Measurements from ENCODE around the gene LRMDA.

LRMDA gene

DNA sequence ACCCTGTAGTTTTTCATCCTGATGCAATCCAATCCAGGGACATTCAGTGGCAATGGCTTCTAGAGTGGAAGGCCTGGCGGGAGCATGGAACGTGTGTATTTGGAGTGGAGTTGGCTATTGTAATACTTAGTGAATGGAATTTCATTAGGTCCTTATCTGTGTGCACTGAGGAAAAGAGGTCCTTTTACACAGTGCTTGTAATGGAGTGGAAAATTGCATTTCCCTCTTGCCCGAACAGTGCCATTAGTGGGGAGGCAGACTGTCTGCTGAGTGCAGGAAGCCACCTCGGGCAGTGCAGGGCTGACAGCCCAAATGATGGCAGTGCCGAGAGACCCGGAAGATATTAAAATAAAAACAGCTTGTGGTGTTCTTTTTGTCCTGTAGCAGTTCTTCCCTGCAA is 786.6 kb downstream of the LRMDA start:
- DNase-seq (ENCODE audit: low read depth in 1 of 2, low spot score in 1 of 2), result no peak

DNA sequence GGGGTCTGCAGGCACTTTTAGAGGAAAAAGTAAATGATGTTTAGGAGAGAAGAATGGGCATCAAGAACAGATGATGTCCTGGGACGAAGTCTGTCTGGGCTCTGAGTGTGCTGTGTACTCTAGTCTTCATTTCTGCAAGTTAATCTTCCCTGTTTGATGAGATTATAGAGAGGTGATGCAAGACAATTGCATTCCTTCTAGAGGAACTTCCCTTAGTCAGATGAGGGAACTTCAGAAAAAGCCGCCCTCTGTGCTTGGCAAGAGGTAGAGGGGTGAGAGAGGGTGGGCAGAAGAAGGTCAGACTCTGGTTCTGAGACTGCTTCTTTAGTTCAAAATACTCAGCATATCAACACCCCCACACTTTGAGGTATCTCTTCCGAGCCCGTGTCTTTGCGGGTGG is 797.9 kb downstream of the LRMDA start:
- DNase-seq (ENCODE audit: low read depth in 1 of 2, low spot score in 1 of 2), result no peak

DNA sequence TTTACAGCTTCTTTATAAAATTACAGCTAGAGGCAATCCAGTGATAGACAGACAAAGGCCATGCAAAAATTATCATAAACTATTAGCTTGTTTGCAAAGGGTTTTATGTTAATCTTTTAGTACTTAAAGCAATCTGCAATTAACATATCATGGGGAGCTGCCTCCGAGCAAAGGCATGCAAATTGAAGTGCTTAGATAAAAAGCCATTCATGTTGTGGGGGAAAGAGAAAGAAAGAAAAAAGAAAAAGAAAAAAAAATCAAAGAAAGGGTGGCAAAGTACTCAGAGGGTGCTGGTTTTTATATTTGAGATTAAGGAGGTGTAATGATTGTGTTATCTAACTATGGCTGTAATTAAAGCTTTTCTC is 799.5 kb downstream of the LRMDA start:
- no peak for DNase-seq (ENCODE audit: low read depth in 1 of 2, low spot score in 1 of 2)

DNA sequence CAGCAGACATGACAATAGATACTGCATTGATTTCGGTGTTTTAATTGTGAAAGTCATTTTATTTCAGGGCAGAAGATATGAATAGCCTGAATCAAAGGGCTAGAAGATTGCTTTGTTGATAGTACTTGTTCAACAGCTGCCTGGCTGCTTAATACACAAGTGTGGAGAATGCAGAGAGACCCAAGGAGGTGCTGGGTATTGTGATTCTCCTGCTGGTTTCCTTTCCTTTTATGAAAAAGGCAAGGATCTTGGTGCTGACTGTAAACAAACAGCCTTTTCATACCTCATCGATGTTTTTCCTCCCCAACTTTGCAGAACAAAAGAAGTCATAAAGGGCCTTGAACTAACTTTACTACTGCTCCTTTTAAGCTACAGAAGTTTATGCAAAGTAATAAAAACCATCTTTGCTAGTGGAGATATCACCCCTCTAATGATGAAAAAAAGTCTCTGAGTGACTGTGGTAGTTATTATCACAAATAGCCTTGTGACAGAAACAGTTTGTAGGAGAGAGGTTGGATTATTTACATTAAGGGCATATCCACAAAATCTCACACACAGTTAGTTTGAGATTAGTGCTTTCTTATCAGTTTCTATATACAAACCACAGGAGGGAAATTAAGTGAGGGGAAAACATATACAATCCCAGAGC is 800.0 kb downstream of the LRMDA start:
- DNase-seq (ENCODE audit: low read depth in 1 of 2, low spot score in 1 of 2), result no peak

DNA sequence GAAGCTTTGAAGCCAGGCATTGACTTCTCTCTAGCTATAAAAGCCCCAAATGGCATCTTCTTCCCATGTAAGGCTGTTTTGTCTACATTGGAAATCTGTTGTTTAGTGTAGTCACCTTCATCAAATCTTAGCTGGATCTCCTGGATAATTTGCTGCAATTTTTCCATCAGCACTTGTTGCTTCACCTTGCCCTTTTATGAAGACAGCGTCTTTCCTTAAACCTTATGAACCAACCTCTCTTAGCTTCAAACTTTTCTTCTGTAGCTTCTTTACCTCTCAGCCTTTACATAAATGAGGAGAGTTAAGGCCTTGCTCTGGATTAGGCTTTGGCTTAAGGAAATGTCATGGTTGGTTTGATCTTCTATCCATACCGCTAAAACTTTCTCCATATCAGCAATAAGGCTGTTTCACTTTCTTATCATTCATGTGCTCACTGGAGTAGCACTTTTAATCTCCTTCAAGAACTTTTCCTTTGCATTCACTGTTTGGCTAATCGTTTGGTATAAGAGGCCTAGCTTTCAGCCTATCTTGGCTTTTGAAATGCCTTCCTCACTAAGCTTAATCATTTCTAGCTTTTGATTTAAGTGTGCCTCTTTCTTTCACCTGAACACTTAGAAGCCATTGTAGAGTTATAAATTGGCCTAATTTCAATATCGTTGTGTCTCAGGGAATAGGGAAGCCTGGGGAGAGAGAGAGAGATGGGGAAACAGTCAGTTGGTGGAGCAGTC is 803.2 kb downstream of the LRMDA start:
- DNase-seq (ENCODE audit: low read depth in 1 of 2, low spot score in 1 of 2), result no peak

DNA sequence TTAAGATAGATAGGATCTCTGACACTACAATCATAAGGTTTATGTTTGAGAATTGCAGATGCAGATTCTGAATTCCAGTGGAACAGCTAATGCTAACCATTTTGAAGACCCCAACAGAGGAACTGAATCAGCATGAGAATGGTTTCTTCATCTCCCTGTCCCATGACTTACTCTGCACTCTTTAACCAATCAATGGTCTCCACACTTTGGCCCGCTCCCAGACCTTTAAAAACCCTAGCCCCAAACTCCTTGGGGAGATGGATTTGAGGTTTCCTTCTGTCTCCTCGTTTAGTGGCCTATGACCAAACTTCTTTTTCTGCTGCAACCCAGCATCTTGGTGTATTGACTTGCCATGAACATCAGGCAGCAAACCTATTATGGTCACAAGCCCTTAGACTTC is 804.9 kb downstream of the LRMDA start:
- no peak for DNase-seq (ENCODE audit: low read depth in 1 of 2, low spot score in 1 of 2)

DNA sequence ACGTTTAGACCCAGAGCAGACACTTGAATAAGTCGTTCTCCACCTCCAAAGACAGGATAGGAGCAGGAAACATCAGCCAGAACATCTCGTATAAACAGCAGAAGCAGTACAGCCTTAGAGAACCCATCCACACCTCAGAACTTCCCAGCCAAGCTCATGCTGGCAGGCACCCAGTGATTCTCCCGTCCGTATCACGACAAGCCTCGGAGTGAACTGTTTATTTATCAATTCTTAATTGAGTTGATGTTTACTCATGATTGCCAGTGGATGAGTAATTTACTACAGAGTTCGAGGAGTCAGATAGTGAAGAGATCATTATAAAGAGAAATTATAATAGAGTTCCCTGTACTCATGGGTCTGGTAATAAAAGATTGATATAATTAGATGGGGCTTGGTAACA is 811.5 kb downstream of the LRMDA start:
- no peak for DNase-seq (ENCODE audit: low read depth in 1 of 2, low spot score in 1 of 2)

DNA sequence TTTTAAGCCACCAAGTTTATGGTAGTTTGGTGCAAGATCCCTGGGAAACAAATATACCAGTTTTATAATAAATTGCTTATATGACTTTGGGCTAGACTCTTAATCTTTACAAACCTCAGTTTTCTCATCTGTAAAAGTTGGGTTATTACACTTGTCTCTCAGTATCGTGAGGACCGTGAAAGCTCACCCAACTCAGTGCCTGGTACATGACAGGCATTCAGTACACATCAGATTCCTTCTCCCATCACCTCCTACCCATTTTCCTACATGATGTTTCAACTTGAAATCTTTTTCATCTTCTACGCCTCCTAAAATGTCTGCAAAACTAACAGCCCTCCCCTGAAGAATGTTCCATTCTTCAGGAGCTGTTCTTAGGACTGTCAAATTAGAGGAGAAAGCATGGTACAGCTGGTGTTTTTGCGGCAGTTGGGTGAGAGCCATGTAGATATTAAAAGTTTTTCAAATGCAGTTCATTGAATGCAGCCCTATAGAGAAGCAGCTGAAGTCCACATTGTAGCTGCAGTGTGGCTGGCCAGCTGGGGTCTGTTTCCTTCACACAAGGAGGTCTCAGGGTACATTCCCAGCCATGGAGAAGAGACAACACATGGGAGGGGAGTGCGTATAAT is 812.8 kb downstream of the LRMDA start:
- DNase-seq (ENCODE audit: low read depth in 1 of 2, low spot score in 1 of 2), result no peak

DNA sequence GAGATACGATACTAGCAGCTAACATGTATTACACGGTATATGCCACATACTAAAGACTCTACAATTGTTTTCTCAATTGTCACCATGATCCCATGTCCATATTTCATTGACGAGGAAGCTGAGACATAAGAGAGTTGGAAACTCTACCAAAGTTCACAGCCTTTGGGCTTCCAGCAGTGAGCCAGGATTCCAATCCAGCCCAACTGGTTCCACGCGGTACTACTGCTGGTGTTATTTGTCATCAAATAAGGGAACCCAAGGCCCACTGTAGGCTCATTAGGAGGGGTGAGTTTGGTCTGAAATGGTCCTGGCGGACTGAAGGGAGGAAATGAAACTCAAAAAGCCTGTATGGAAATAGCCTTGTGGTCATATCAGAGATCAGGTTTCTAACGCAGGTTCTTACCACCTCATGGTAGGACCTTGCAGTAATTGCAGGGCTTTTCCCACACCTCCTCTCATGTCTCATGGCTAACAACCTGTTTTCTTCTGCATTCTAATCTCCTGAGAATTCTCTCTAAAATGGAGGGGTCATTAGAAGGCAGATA is 814.6 kb downstream of the LRMDA start:
- no peak for DNase-seq (ENCODE audit: low read depth in 1 of 2, low spot score in 1 of 2)

DNA sequence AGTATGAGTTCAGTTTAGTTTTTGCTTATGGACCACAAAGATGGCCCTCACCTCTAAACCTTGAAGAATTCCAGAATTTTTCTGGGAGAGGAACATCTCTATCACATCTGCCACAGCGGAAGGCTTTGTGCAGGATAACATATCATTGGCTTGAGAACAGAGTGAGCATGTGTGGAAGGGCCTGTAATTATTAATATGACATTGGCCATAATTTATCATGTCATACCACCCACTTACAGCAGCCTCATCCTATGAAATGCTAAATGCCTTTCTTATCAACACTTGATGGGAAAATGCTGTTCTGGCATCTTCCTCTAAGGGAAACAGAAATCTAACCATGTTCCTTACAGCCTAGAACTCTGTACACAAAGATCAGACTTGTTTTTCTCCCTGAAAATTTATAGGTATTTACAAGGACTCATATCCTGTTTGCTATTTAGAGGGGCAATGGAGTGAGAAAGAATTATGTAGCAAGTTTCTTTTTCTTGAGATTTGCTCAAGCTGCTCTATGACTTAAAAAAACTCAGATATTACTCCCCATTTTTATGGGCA is 817.3 kb downstream of the LRMDA start:
- DNase-seq (ENCODE audit: low read depth in 1 of 2, low spot score in 1 of 2), result no peak

DNA sequence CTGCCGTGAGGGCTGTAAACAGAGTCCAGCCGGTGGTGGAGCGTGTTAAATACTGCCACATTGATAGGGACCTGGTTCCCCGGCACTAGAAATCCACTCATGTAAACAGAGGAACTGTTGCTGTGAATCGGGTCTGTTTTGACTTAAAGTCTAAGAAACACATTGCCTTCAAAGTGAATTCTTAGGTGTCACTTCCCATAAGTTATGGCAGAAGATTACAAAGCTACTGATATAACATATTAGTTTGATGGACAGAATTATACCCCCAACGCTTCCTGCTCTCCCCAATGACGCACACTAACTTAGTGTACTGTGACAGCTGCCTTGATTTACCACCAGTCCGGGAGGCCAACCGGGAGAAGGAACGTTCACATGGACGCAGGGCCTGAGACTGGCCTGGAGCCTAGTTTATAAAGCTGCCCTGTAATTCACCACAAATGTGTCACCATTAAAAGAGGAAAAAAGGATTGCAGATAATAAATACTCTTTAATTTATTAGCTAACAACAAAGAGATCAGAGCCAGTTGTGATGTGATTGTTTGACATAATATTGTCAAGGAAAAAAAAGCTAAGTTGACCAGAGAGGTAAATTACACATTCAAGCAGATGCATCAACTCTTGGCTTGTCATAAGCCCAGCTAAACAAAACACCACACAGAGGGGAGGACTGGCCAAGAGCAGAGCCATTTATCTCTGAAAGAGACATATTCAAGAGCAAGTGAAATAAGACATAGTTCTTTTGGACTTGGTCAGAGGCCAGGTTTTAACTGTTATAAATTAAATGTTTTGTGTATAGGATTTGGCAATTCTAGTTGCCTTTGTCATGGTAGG is 820.6 kb downstream of the LRMDA start:
- no peak for DNase-seq (ENCODE audit: low read depth in 1 of 2, low spot score in 1 of 2)

DNA sequence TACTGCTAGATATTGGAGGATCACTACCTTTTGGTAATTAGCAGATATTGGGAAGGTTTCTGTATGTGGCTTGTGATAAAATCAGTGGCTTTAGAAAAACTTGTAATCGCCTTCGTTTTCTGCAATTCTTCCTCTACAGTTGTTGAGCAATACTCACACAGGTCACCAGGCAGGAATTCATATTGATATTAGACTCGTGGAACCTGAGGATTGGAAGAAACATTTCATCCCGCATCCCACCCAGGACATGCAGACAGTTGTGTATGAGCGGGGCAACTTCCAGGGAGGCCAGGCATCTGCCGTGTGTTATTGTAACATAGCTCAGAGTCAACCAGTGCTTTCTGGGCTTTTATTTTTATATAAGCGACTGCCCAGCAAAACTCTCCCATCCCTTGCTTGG is 821.3 kb downstream of the LRMDA start:
- DNase-seq (ENCODE audit: low read depth in 1 of 2, low spot score in 1 of 2), result no peak

DNA sequence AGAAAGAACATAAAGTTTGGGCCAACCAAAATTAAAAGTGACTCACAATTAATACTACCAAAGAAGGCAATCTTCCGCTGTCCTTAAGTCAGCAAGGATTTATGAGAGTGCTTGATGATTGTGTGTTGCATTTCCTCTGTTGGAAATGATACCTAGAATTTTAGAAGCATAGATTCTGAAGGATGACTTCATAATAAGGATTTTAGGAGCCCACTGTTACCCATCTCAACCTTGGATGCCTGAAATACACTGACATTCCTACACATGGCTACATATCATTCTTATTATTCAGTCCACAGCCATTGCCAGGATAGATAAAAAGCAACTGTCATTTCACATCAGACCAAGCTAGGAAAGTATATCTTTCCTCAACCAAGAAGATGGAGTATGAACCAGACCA is 823.8 kb downstream of the LRMDA start:
- no peak for DNase-seq (ENCODE audit: low read depth in 1 of 2, low spot score in 1 of 2)

DNA sequence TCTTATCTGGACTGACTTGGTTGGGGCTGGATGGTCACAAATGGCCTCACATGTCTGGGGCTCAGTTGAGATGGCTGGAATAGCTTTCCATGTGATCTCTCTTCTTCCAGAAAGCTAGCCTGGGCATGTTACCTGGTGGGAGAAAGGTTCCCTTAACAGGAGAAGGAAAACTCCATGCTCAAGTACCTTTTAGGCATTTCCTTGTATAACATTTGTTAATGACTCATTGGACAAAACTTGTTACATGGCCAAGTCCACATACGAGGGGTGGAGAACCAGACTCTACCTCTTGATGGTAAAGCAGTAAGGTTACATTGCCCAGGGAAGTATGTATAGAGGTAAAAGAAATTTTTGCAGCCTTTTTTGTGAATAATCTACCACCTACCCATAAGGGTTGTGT is 826.4 kb downstream of the LRMDA start:
- DNase-seq (ENCODE audit: low read depth in 1 of 2, low spot score in 1 of 2), result no peak

DNA sequence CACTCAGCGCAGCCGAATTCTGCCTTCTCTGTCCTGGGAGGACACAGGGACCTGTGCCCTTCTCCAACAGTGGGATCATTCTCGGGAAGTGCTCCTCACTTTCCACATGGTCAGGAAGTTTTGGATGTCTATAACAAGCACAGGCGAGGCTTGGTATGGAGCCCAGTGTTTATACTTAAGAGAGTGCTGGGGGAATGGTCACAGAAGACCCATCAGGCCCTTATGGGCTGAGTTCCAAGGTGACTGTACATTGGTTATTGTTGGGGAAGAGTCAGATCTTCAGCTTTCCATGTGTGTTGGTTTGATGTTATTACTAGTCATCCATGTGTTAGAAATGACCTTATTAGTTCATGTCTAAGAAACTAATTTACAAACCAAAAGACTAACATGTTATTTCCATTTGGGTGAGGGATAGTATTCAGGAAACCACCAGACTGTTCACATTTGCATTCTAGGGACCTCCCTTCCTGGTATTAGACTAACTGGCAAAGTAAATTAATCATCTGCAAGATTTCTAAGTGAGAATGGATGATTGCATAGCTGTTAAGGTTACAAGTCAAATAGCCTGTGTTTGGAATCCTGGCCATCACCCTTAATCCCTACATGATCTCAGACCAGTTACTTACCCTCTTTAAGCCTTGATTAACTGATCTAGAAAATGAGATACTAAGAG is 834.2 kb downstream of the LRMDA start:
- no peak for DNase-seq (ENCODE audit: low read depth in 1 of 2, low spot score in 1 of 2)

DNA sequence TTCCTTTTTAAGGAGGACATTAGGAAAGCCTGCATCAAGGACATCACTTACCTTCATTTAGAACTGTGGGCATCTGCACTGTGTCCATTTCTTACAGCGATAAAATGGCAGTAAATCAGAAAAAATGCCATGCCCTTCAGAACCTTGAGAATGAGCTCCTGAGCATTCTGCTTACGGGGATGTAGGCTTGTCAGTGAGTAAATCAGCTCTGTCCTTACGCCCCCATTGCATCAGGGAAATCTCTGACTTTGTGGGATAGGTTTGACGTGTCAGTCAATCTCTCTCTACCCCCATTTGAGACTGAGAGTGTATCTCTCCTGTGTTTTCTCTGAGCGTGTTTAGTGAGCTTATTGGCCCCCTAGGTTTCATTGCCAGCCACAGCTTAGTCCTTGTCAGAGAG is 837.1 kb downstream of the LRMDA start:
- no peak for DNase-seq (ENCODE audit: low read depth in 1 of 2, low spot score in 1 of 2)

DNA sequence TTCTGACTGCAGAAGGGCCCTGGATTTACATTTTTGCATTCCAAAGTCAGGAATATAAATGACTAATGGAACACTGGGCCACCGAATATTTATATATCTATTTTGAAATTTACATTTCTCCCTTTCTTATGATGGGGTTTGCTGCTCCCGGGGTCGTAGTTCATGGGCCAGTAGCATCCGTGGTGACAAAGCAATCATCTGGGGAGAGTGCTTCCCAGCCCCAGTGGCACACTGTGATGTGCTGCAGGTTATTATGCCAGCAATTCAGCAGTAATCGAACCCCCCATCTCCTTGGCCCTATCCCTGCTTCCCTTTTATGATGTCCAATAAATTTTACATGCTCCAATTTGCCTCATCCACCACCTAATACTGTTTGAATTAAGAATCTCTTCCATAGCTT is 837.5 kb downstream of the LRMDA start:
- no peak for DNase-seq (ENCODE audit: low read depth in 1 of 2, low spot score in 1 of 2)

DNA sequence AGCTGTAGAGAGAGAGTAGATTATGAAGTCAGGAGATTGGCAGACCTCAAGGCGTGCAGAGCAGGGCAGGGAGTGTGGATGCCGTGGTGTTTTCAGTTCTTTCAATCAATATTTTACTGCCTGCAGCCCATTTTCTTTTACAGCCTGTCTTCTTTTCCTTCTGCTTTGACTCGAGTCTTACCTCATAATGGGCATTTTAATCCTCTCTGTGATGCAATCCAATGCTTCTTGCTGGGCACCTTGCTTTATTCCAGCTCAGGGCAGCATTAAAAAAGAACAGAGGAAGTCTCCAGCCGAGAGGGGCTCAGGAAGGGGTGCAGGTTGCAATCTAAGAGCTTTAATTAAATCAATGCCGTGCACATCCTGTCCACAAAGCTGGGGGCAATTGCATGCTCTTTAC is 839.0 kb downstream of the LRMDA start:
- DNase-seq (ENCODE audit: low read depth in 1 of 2, low spot score in 1 of 2), result no peak

DNA sequence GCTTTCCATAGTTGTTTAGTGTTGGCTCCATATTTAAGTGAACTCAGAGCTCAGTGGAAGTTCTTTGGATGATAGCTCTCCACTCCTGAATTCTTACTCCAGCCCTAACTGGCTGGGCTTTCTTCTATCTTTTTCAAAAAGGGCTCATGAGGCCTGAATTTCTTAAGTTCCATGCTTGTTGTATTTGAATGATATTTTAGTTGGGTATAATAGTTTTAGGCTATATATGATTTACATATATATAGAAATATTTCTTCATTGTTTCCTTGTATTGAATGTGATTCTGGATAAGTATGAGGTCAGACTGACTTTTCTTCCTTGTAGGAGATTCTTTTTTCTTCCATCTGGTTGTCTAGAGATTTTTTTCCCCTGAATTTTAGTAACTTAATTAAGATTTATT is 843.5 kb downstream of the LRMDA start:
- DNase-seq (ENCODE audit: low read depth in 1 of 2, low spot score in 1 of 2), result no peak

DNA sequence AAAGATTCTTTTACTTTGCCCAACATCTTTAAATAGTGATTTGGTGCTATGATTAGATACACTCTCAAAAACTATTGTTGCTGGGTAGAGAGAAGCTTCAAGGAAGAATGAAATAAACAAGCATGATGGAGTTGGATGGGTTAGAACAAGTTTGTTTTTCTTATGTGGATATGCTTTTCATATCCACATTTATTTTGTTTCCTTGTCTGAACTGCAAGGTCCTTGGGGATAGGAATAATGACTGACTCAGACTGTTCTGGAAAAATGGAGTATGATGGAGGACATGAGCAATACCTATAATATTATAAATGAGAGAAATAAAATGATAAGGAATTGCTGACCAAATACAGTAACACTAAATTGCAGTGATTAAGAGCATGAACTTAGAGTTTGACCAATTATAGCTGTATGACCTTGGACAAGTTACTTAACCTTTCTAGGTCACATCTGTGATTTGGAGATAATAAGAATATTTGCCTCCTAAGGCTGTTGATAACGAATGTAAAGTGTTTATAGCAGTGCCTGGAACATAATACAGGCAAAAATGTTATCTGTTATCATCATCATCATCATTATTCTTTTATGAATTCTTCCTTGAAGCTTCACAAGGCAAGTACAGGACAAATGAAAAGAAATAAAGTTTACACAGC is 847.5 kb downstream of the LRMDA start:
- DNase-seq (ENCODE audit: low read depth in 1 of 2, low spot score in 1 of 2), result no peak

Measured in activated T-helper 1 cell treated with anti-CD3 and anti-CD28 coated beads, Interleukin-2, amount 50 U/mL, for 16 hours (primary cell).